Neural crest cell (in vitro differentiated cells): Measurements from ENCODE around the gene UNK. TPM values are rescaled to one million over a fixed set of nuclear protein-coding genes. Genes with fewer than 3 reads are reported as not detected.

ENCODE experiments used
- DNase-seq: peaks from one replicate; pipeline ENCODE4 v3.0.0; 2021; ENCODE audit warnings: low read depth, mixed read lengths, low spot score
- H3K27ac Mint-ChIP-seq: one replicate; pipeline ENCODE4 v1.8.0; 2021; ENCODE audit warnings: mild to moderate bottlenecking, mixed read lengths; ENCODE audit not compliant: unreplicated experiment
- H3K27me3 Mint-ChIP-seq: 2 replicates; pipeline ENCODE4 v1.8.0; 2021; ENCODE audit warnings: low read depth, mild to moderate bottlenecking, mixed read lengths
- H3K36me3 Mint-ChIP-seq: 2 replicates; pipeline ENCODE4 v1.8.0; 2021; ENCODE audit warnings: low read depth, mild to moderate bottlenecking, mixed read lengths
- H3K4me1 Mint-ChIP-seq: 2 replicates; pipeline ENCODE4 v1.8.0; 2021; ENCODE audit warnings: mixed read lengths
- H3K4me3 Mint-ChIP-seq: one replicate; pipeline ENCODE4 v1.8.0; 2021; ENCODE audit warnings: mild to moderate bottlenecking, mixed read lengths
- H3K9me3 Mint-ChIP-seq: 2 replicates; pipeline ENCODE4 v1.8.0; 2021; ENCODE audit warnings: mixed read lengths
- total RNA-seq: library from RNA; stranded (reverse); gene quantifications from 2 replicates; pipeline ENCODE4 v1.2.1, GENCODE V29; 2021
- TF ChIP-seq, protein P1 (sequence below): fragments of 200-600 bp; sonication (generic); conservative IDR thresholded peaks from 2 replicates; pipeline ENCODE4 v1.5.0; 2021; ENCODE audit warnings: antibody characterized with exemption, mild to moderate bottlenecking

The UNK gene
- total RNA-seq, 1 donor from 2014 or later = 49.3 TPM

DNA sequence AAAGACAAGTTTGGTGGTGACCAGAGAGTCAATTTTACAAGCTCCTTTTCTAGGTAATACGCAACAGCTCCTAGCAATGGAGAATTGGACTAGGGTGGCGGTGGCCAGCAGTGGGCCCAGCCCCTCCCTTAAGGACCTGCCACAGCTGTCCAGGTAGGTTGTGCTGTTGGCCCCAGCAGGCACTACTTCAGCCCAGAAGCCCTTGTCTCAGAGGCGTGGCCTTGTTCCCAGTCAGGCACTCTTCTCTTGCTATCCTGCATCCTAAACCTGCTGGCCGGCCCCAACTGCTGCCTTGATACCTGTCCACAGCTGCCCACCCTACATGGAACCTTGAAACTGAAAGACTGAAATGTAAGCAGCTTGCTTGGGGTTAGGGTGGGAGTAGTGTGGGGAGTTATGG, 18.6 kb upstream of the UNK start:
- Mint-ChIP-seq H3K4me3 (peak overlapping the region; percentile 56), H3K4me1 (peaks cover 4% of the 10 kb centered on the region), H3K27me3 (no peaks in the 10 kb centered on the region), H3K27ac (no peak overlapping the region), H3K36me3 (no peaks in the 10 kb centered on the region), H3K9me3 (no peaks in the 10 kb centered on the region)
- DNase-seq = no peak
- TF ChIP-seq, protein P1, sequence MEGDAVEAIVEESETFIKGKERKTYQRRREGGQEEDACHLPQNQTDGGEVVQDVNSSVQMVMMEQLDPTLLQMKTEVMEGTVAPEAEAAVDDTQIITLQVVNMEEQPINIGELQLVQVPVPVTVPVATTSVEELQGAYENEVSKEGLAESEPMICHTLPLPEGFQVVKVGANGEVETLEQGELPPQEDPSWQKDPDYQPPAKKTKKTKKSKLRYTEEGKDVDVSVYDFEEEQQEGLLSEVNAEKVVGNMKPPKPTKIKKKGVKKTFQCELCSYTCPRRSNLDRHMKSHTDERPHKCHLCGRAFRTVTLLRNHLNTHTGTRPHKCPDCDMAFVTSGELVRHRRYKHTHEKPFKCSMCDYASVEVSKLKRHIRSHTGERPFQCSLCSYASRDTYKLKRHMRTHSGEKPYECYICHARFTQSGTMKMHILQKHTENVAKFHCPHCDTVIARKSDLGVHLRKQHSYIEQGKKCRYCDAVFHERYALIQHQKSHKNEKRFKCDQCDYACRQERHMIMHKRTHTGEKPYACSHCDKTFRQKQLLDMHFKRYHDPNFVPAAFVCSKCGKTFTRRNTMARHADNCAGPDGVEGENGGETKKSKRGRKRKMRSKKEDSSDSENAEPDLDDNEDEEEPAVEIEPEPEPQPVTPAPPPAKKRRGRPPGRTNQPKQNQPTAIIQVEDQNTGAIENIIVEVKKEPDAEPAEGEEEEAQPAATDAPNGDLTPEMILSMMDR = no peak

DNA sequence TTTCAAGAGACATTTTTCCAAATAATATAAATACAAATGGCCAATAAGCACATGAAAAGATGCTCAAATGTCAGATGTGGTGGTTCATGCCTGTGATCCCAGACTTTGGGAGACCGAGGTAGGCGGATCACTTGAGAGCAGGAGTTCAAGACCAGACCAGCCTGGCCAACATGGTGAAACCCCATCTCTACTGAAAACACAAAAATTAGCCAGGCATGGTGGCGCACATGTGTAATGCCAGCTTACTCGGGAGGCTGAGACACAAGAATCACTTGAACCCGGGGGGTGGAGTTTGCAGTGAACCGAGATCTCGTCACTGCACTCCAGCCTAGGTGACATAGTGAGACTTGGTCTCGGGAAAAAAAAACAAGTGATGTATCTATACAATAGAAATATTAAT, 16.7 kb upstream of the UNK start:
- Mint-ChIP-seq H3K36me3 (no peaks in the 10 kb centered on the region), H3K9me3 (no peaks in the 10 kb centered on the region), H3K27ac (no peak overlapping the region), H3K4me3 (no peak overlapping the region), H3K27me3 (peaks cover under 1% of the 10 kb centered on the region), H3K4me1 (peaks cover 14% of the 10 kb centered on the region)
- TF ChIP-seq, protein P1 = no peak
- no peak for DNase-seq

DNA sequence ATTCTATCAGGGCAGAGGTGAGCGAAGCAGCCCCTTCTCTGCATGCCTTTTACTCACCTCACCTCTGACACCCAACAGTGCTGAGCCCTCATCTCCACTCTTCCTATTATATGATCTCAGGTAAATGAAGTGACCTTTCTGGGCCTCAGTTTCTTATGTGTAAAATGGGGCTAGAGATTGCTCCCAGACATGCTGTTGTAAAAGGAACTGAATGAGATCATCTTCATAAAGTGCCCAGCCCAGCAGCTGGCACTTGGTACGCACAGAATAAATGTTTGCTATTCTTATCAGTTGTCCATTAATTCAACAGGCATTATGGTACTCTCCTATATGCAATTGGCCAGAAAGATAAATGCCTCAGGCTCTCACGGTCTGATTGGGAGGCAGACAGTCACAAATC, 15.1 kb upstream of the UNK start:
- Mint-ChIP-seq H3K36me3 (peaks cover 3% of the 10 kb centered on the region), H3K27ac (no peak overlapping the region), H3K9me3 (no peaks in the 10 kb centered on the region), H3K4me1 (peaks cover 14% of the 10 kb centered on the region), H3K4me3 (no peak overlapping the region), H3K27me3 (peaks cover 7% of the 10 kb centered on the region)
- DNase-seq = no peak
- TF ChIP-seq, protein P1 = no peak

- peaks cover 7% of the 10 kb centered on the region for H3K27me3 Mint-ChIP-seq
- H3K27ac Mint-ChIP-seq = no peak overlapping the region
- H3K36me3 Mint-ChIP-seq = peaks cover 4% of the 10 kb centered on the region
- TF ChIP-seq, protein P1 = no peak
- DNase-seq = no peak
- peak overlapping the region; percentile 66 for H3K4me3 Mint-ChIP-seq
- no peaks in the 10 kb centered on the region for H3K9me3 Mint-ChIP-seq
- H3K4me1 Mint-ChIP-seq = peaks cover 11% of the 10 kb centered on the region
Observed at GRCh38 chr17:75771334-75772281, 13.0 kb upstream of the UNK start.

DNA sequence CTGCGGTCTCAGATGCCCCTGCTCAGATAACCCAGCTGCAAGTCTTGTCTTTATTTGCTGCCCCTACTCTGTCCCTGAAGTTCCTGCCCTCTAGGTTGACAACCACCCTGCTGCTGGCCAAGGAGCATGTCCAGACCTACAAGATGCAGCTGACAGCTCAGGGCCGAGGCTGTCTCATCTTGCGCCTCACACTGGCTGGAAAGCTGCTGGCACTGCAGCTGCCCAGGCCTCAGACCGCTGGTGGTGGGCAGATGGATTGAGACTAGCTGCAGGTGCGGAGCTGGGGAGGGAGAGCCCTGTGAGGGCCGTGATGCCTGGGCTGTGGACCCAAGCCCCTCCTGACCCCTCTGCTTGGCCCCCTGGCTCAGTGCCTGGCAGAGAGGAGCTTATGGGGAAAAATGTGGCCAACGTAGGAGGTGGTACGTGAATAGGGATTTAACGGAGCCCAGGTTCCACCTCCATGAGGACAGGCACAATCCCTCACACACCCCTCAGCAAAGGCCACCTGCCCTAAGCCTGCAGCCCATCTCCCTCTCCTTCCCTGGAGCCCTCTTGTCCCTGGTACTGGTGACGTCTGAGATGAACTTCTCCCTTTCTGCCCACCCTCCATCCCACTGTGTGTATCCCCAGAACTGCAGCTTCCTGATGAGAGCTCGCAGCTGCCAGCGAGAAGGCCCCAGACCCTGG, 11.3 kb upstream of the UNK start:
- Mint-ChIP-seq H3K36me3 (peaks cover 13% of the 10 kb centered on the region), H3K9me3 (no peaks in the 10 kb centered on the region), H3K4me3 (peak overlapping the region; percentile 93), H3K4me1 (peaks cover 28% of the 10 kb centered on the region), H3K27ac (no peak overlapping the region), H3K27me3 (peaks cover 7% of the 10 kb centered on the region)
- DNase-seq = no peak
- TF ChIP-seq, protein P1 = no peak
